GM23338 (cell line): ENCODE measurements around the gene ODF4. TPM values are rescaled to one million over a fixed set of nuclear protein-coding genes. Genes with fewer than 3 reads are reported as not detected.

Source experiments
- ATAC-seq: fragments of 200-7000 bp; cut with Tn5 transposase; 3 replicates; pipeline ENCODE4 v1.9.1; 2020
- DNase-seq: peaks from one replicate; pipeline ENCODE4 v3.0.0-alpha.2; 2015; ENCODE audit warnings: low spot score
- H2AFZ ChIP-seq: fragments of 200-600 bp; sonication (generic); 2 replicates; pipeline ENCODE4 v1.8.0; 2016; ENCODE audit warnings: antibody characterized with exemption, mild to moderate bottlenecking, moderate library complexity
- H3F3A ChIP-seq: fragments of 200-600 bp; sonication (generic); replicated peaks from 2 replicates; pipeline ENCODE4 v1.8.0; 2017; ENCODE audit warnings: antibody characterized with exemption, mixed run types, low read depth
- H3K27ac ChIP-seq: fragments of 200-600 bp; sonication (generic); 2 replicates; pipeline ENCODE4 v1.6.1; 2016; ENCODE audit warnings: low read depth
- H3K27me3 ChIP-seq: fragments of 200-600 bp; sonication (generic); 2 replicates; pipeline ENCODE4 v1.8.0; 2016; ENCODE audit warnings: mild to moderate bottlenecking, mixed run types, moderate library complexity; ENCODE audit not compliant: insufficient read depth
- H3K36me3 ChIP-seq: fragments of 200-600 bp; sonication (generic); 2 replicates; pipeline ENCODE4 v1.8.0; 2016; ENCODE audit warnings: mild to moderate bottlenecking; ENCODE audit not compliant: insufficient read depth
- H3K4me1 ChIP-seq: fragments of 200-600 bp; sonication (generic); 2 replicates; pipeline ENCODE4 v1.8.0; 2016; ENCODE audit warnings: mild to moderate bottlenecking, moderate library complexity; ENCODE audit not compliant: insufficient read depth
- H3K4me2 ChIP-seq: fragments of 200-600 bp; sonication (generic); 2 replicates; pipeline ENCODE4 v1.7.1; 2017; ENCODE audit warnings: mixed run types
- H3K4me3 ChIP-seq: fragments of 200-600 bp; sonication (generic); 2 replicates; pipeline ENCODE4 v1.6.1; 2016; ENCODE audit warnings: mixed run types
- H3K79me2 ChIP-seq: fragments of 200-600 bp; sonication (generic); replicated peaks from 2 replicates; pipeline ENCODE4 v1.8.0; 2017; ENCODE audit warnings: mild to moderate bottlenecking; ENCODE audit not compliant: insufficient read depth
- H3K9me2 ChIP-seq: fragments of 200-600 bp; sonication (generic); 2 replicates; pipeline ENCODE4 v1.8.0; 2017; ENCODE audit not compliant: insufficient read depth
- H4K20me1 ChIP-seq: fragments of 200-600 bp; sonication (generic); replicated peaks from 2 replicates; pipeline ENCODE4 v1.8.0; 2017; ENCODE audit warnings: mild to moderate bottlenecking; ENCODE audit not compliant: insufficient read depth
- H3K27ac Mint-ChIP-seq: 2 replicates; pipeline ENCODE4 v1.8.0; 2020; ENCODE audit warnings: inconsistent platforms, mild to moderate bottlenecking, moderate library complexity, mixed read lengths
- H3K27me3 Mint-ChIP-seq: 3 replicates; pipeline ENCODE4 v1.8.0; 2022; ENCODE audit warnings: low read depth, mild to moderate bottlenecking, moderate library complexity, mixed read lengths, inconsistent platforms; ENCODE audit not compliant: insufficient read depth, poor library complexity
- H3K36me3 Mint-ChIP-seq: 3 replicates; pipeline ENCODE4 v1.8.0; 2021; ENCODE audit warnings: low read depth, mild to moderate bottlenecking, inconsistent platforms, moderate library complexity, mixed read lengths
- H3K4me1 Mint-ChIP-seq: 3 replicates; pipeline ENCODE4 v1.8.0; 2020; ENCODE audit warnings: mild to moderate bottlenecking, inconsistent platforms, mixed read lengths
- H3K4me3 Mint-ChIP-seq: 3 replicates; pipeline ENCODE4 v1.8.0; 2021; ENCODE audit warnings: moderate library complexity, mild to moderate bottlenecking, inconsistent platforms, mixed read lengths
- H3K9me3 Mint-ChIP-seq: 3 replicates; pipeline ENCODE4 v1.8.0; 2020; ENCODE audit warnings: moderate library complexity, mild to moderate bottlenecking, inconsistent platforms, mixed read lengths
- CREB1 ChIP-seq: fragments of 250-450 bp; sonication (Bioruptor Pico); IDR thresholded peaks from 2 replicates; pipeline ENCODE4 v1.5.0; 2020; ENCODE audit warnings: low read depth, mild to moderate bottlenecking, moderate library complexity
- EZH2 ChIP-seq: fragments of 200-600 bp; sonication (generic); IDR thresholded peaks from one replicate; pipeline ENCODE4 v1.8.0; 2017; ENCODE audit warnings: antibody characterized with exemption, mild to moderate bottlenecking, low read depth; ENCODE audit not compliant: unreplicated experiment
- EZH2phosphoT487 ChIP-seq: fragments of 200-600 bp; sonication (generic); IDR thresholded peaks from one replicate; pipeline ENCODE4 v1.8.1; 2018; ENCODE audit warnings: antibody characterized with exemption; ENCODE audit not compliant: unreplicated experiment
- NANOG ChIP-seq: IDR thresholded peaks from 2 replicates; pipeline ENCODE4 v1.6.1; 2016; ENCODE audit warnings: antibody characterized with exemption, borderline replicate concordance
- STAT1 ChIP-seq: IDR thresholded peaks from one replicate; pipeline ENCODE4 v1.6.1; 2016; ENCODE audit warnings: antibody characterized with exemption; ENCODE audit not compliant: unreplicated experiment
- ZNF114 ChIP-seq: fragments of 250-450 bp; sonication (Bioruptor Pico); IDR thresholded peaks from 2 replicates; pipeline ENCODE4 v1.5.0; 2020; ENCODE audit warnings: mild to moderate bottlenecking, moderate library complexity
- ZNF462 ChIP-seq: fragments of 250-450 bp; sonication (Bioruptor Pico); IDR thresholded peaks from 2 replicates; pipeline ENCODE4 v1.5.0; 2020; ENCODE audit warnings: mild to moderate bottlenecking, moderate library complexity
- polyA plus RNA-seq: library from polyadenylated mRNA; unstranded; fragments of >200 nt; fragmentation: Nextera tagmentation; extraction: Ambion mirVana; gene quantifications from 2 replicates; pipeline ENCODE4 v1.2.1, GENCODE V29; 2016
- total RNA-seq: library from RNA; depleted of rRNA; stranded (reverse); fragments of >200 nt; shearing (Covaris generic); gene quantifications from 2 replicates; pipeline ENCODE4 v1.2.3, GENCODE V29; 2014
- TF ChIP-seq, protein P1 (sequence below): IDR thresholded peaks from 2 replicates; pipeline ENCODE4 v1.6.1; 2016; ENCODE audit warnings: antibody characterized with exemption
- TF ChIP-seq, protein P2 (sequence below): IDR thresholded peaks from one replicate; pipeline ENCODE4 v1.6.1; 2018; ENCODE audit warnings: antibody characterized with exemption; ENCODE audit not compliant: unreplicated experiment
- TF ChIP-seq, protein P3 (sequence below), 2 experiments: fragments of 200-600 bp in 1 of 2; sonication (generic) in 1 of 2; conservative IDR thresholded peaks; 2 replicates each; pipeline versions ENCODE4 v1.5.1 to v1.6.1; 2016 to 2017; ENCODE audit warnings: antibody characterized with exemption in 2 of 2, low read depth in 2 of 2, mild to moderate bottlenecking in 2 of 2, moderate library complexity in 1 of 2

The ODF4 gene
- total and polyA plus RNA-seq, 2 experiments from 2014 or later: not detected

DNA sequence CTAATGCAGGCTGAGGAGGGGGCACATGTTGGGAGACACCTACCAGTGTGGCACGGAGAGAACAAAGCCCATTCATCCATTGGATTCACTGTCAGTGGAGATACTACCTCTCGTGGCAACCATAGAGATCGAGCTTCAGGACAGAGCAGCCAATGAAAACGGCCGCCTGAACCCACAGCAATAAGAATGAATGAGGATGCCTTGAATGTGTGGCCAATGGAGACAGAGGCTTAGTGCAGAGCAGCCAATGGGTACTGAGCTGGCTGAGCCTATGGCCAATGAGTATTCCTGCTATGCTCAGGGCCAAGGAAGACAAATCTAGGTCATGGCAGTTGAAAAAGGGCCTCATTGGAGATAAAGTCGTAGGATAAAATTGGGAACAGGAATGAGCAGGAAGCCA, 18.6 kb upstream of the ODF4 start (continued):
- TF ChIP-seq, protein P1, sequence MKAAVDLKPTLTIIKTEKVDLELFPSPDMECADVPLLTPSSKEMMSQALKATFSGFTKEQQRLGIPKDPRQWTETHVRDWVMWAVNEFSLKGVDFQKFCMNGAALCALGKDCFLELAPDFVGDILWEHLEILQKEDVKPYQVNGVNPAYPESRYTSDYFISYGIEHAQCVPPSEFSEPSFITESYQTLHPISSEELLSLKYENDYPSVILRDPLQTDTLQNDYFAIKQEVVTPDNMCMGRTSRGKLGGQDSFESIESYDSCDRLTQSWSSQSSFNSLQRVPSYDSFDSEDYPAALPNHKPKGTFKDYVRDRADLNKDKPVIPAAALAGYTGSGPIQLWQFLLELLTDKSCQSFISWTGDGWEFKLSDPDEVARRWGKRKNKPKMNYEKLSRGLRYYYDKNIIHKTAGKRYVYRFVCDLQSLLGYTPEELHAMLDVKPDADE: no peak
- no peak for TF ChIP-seq CREB1 (CRISPR knock-in tag)
- no peak for TF ChIP-seq EZH2
- TF ChIP-seq, protein P2, sequence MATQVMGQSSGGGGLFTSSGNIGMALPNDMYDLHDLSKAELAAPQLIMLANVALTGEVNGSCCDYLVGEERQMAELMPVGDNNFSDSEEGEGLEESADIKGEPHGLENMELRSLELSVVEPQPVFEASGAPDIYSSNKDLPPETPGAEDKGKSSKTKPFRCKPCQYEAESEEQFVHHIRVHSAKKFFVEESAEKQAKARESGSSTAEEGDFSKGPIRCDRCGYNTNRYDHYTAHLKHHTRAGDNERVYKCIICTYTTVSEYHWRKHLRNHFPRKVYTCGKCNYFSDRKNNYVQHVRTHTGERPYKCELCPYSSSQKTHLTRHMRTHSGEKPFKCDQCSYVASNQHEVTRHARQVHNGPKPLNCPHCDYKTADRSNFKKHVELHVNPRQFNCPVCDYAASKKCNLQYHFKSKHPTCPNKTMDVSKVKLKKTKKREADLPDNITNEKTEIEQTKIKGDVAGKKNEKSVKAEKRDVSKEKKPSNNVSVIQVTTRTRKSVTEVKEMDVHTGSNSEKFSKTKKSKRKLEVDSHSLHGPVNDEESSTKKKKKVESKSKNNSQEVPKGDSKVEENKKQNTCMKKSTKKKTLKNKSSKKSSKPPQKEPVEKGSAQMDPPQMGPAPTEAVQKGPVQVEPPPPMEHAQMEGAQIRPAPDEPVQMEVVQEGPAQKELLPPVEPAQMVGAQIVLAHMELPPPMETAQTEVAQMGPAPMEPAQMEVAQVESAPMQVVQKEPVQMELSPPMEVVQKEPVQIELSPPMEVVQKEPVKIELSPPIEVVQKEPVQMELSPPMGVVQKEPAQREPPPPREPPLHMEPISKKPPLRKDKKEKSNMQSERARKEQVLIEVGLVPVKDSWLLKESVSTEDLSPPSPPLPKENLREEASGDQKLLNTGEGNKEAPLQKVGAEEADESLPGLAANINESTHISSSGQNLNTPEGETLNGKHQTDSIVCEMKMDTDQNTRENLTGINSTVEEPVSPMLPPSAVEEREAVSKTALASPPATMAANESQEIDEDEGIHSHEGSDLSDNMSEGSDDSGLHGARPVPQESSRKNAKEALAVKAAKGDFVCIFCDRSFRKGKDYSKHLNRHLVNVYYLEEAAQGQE: no peak

DNA sequence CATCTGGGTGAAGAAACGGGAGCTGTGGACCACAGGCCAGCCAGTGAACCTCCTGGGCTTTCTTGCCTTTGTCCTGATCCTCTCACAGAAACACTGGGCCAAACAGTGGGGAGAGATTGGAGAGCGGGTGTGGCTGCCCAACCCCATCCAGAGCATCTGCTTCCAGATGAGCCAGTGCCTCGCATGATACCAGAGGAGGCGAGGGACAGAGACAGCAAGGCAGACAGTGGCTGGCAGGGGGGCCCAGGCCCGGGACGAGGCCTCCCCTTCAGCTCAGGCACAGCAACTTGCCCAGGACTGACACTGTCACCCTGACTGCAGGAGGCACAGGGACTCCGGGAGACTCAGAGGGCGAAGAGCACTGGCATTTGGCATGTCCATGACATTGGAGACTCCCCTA, 17.6 kb upstream of the ODF4 start:
- H3K36me3 ChIP-seq: no peaks in the 10 kb centered on the region
- no peak overlapping the region for H2AFZ ChIP-seq
- H3K4me1 ChIP-seq: peaks cover 12% of the 10 kb centered on the region; the same call in 1 of the 2 replicates
- TF ChIP-seq, protein P3, sequence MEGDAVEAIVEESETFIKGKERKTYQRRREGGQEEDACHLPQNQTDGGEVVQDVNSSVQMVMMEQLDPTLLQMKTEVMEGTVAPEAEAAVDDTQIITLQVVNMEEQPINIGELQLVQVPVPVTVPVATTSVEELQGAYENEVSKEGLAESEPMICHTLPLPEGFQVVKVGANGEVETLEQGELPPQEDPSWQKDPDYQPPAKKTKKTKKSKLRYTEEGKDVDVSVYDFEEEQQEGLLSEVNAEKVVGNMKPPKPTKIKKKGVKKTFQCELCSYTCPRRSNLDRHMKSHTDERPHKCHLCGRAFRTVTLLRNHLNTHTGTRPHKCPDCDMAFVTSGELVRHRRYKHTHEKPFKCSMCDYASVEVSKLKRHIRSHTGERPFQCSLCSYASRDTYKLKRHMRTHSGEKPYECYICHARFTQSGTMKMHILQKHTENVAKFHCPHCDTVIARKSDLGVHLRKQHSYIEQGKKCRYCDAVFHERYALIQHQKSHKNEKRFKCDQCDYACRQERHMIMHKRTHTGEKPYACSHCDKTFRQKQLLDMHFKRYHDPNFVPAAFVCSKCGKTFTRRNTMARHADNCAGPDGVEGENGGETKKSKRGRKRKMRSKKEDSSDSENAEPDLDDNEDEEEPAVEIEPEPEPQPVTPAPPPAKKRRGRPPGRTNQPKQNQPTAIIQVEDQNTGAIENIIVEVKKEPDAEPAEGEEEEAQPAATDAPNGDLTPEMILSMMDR (conservative IDR thresholded peaks at IDR 0.05; ENCODE audit: low read depth in 2 of 2): no peak
- TF ChIP-seq NANOG (no peak), EZH2 (no peak), EZH2phosphoT487 (no peak), ZNF462 (no peak), ZNF114 (CRISPR knock-in tag) (no peak), STAT1 (no peak)
- Mint-ChIP-seq H3K27me3 (peaks cover 17% of the 10 kb centered on the region), H3K4me3 (no peak overlapping the region), H3K36me3 (peaks cover 4% of the 10 kb centered on the region; the same call in 1 of the 3 replicates), H3K27ac (no peak overlapping the region), H3K9me3 (no peaks in the 10 kb centered on the region; the same call in 2 of the 3 replicates), H3K4me1 (peaks cover 17% of the 10 kb centered on the region)
- H3K79me2 ChIP-seq: no peaks in the 10 kb centered on the region
- H4K20me1 ChIP-seq: no peaks in the 10 kb centered on the region
- no peaks in the 10 kb centered on the region for H3F3A ChIP-seq
- H3K27me3 ChIP-seq: peaks cover 33% of the 10 kb centered on the region
- no peak overlapping the region for H3K4me2 ChIP-seq
- H3K9me2 ChIP-seq: no peaks in the 10 kb centered on the region
- no peak for ATAC-seq
- H3K4me3 ChIP-seq: no peak overlapping the region
- DNase-seq: no peak
- no peak overlapping the region for H3K27ac ChIP-seq
